IMR-90 (cell line): ENCODE measurements around the gene TTBK2. TPM values are rescaled to one million over a fixed set of nuclear protein-coding genes. Genes with fewer than 3 reads are reported as not detected.

Source experiments
- ATAC-seq: fragments of 200-7000 bp; cut with Tn5 transposase; 2 replicates; pipeline ENCODE4 v1.9.1; 2020; ENCODE audit warnings: low read depth, mild to moderate bottlenecking, moderate library complexity
- BruUV-seq: library from RNA; stranded (reverse); fragments of 400-500 nt; replicated peaks from 2 replicates; lab custom pipeline; 2021; lab: Mats Ljungman, UMichigan
- CTCF ChIA-PET: fragments of 300-600 bp; formaldehyde crosslinking; extraction: SDS; loops from one replicate; lab custom pipeline; 2021; ENCODE audit warnings: antibody characterized with exemption; lab: Yijun Ruan, JAX
- POLR2A ChIA-PET: fragments of 300-600 bp; sonication (Branson Sonifier 250); formaldehyde crosslinking; loops from one replicate; lab custom pipeline; 2022; ENCODE audit warnings: antibody characterized with exemption; ENCODE audit not compliant: unreplicated experiment; lab: Charles Lee
- DNase-seq: peaks from one replicate; pipeline ENCODE4 v3.0.0; 2013
- H2AFZ ChIP-seq: replicated peaks from 2 replicates; pipeline ENCODE3; 2013; ENCODE audit warnings: low read length, mild to moderate bottlenecking; ENCODE audit not compliant: poor library complexity
- H2AK5ac ChIP-seq: 2 replicates; pipeline ENCODE4 v1.6.1; 2013; ENCODE audit warnings: low read depth, low read length, inconsistent platforms
- H2AK9ac ChIP-seq: replicated peaks from 2 replicates; pipeline ENCODE3; 2013; ENCODE audit warnings: mild to moderate bottlenecking, low read depth, low read length, moderate library complexity; ENCODE audit not compliant: poor library complexity
- H2BK120ac ChIP-seq: 2 replicates; pipeline ENCODE4 v1.6.1; 2013; ENCODE audit warnings: low read depth, low read length, inconsistent platforms
- H2BK15ac ChIP-seq: 3 replicates; pipeline ENCODE4 v1.6.1; 2013; ENCODE audit warnings: low read depth, low read length, inconsistent platforms
- H2BK20ac ChIP-seq: 2 replicates; pipeline ENCODE4 v1.6.1; 2013; ENCODE audit warnings: low read depth, mild to moderate bottlenecking, inconsistent platforms, low read length, moderate library complexity
- H2BK5ac ChIP-seq: 2 replicates; pipeline ENCODE4 v1.6.1; 2013; ENCODE audit warnings: mild to moderate bottlenecking, low read depth, low read length, inconsistent platforms; ENCODE audit not compliant: poor library complexity, severe bottlenecking
- H3K14ac ChIP-seq: replicated peaks from 2 replicates; pipeline ENCODE4 v1.6.1; 2013; ENCODE audit warnings: low read depth, low read length, inconsistent platforms
- H3K18ac ChIP-seq: 2 replicates; pipeline ENCODE4 v1.6.1; 2013; ENCODE audit warnings: low read depth, low read length, control low read depth
- H3K23ac ChIP-seq: 2 replicates; pipeline ENCODE4 v1.6.1; 2013; ENCODE audit warnings: low read depth, low read length, inconsistent platforms
- H3K27ac ChIP-seq: 2 replicates; pipeline ENCODE4 v1.5.1; 2013; ENCODE audit warnings: mild to moderate bottlenecking, control low read depth, low read length; ENCODE audit not compliant: insufficient read depth
- H3K27me3 ChIP-seq: 2 replicates; pipeline ENCODE4 v1.6.1; 2013; ENCODE audit warnings: low read length; ENCODE audit not compliant: control insufficient read depth, insufficient read depth
- H3K36me3 ChIP-seq: 2 replicates; pipeline ENCODE4 v1.6.1; 2013; ENCODE audit warnings: low read length, mixed read lengths; ENCODE audit not compliant: control insufficient read depth, insufficient read depth
- H3K4ac ChIP-seq: 2 replicates; pipeline ENCODE4 v1.6.1; 2013; ENCODE audit warnings: low read depth, low read length, inconsistent platforms
- H3K4me1 ChIP-seq: 2 replicates; pipeline ENCODE4 v1.6.1; 2013; ENCODE audit warnings: low read length, mixed read lengths; ENCODE audit not compliant: control insufficient read depth, insufficient read depth
- H3K4me2 ChIP-seq: 2 replicates; pipeline ENCODE4 v1.6.1; 2013; ENCODE audit warnings: low read depth, mild to moderate bottlenecking, control low read depth, low read length, moderate library complexity
- H3K4me3 ChIP-seq: 2 replicates; pipeline ENCODE4 v1.5.1; 2013; ENCODE audit warnings: low read depth, mild to moderate bottlenecking, control low read depth, low read length, moderate library complexity; ENCODE audit not compliant: insufficient read depth
- H3K56ac ChIP-seq: 2 replicates; pipeline ENCODE4 v1.6.1; 2013; ENCODE audit warnings: low read length, inconsistent platforms; ENCODE audit not compliant: insufficient read depth; ENCODE audit errors: extremely low read depth
- H3K79me1 ChIP-seq, 2 experiments: 2 replicates each; pipeline ENCODE4 v1.6.1; 2013; ENCODE audit warnings: low read length in 2 of 2, inconsistent platforms in 1 of 2, low read depth in 1 of 2
- H3K9ac ChIP-seq: 2 replicates; pipeline ENCODE4 v1.6.1; 2013; ENCODE audit warnings: low read depth, low read length, control low read depth
- H3K9me1 ChIP-seq: 2 replicates; pipeline ENCODE4 v1.6.1; 2013; ENCODE audit warnings: low read length, inconsistent platforms; ENCODE audit not compliant: insufficient read depth
- H3K9me3 ChIP-seq: 2 replicates; pipeline ENCODE4 v1.6.1; 2013; ENCODE audit warnings: low read length; ENCODE audit not compliant: control insufficient read depth, insufficient read depth
- H4K20me1 ChIP-seq: 2 replicates; pipeline ENCODE4 v1.6.1; 2013; ENCODE audit warnings: low read length, inconsistent platforms; ENCODE audit not compliant: insufficient read depth
- H4K5ac ChIP-seq: 2 replicates; pipeline ENCODE4 v1.6.1; 2013; ENCODE audit warnings: mild to moderate bottlenecking, low read depth, low read length, control low read depth
- H4K8ac ChIP-seq, 2 experiments: 2 replicates each; pipeline ENCODE4 v1.6.1; 2013; ENCODE audit warnings: low read depth in 2 of 2, low read length in 2 of 2, control low read depth in 1 of 2, inconsistent platforms in 1 of 2
- H4K91ac ChIP-seq: 2 replicates; pipeline ENCODE4 v1.6.1; 2013; ENCODE audit warnings: low read depth, low read length, inconsistent platforms; ENCODE audit not compliant: insufficient read depth
- BHLHE40 ChIP-seq: fragments of 150-350 bp; IDR thresholded peaks from 2 replicates; pipeline ENCODE4 v1.6.1; 2016; ENCODE audit warnings: mild to moderate bottlenecking, low read depth, low read length
- CEBPB ChIP-seq: IDR thresholded peaks from 2 replicates; pipeline ENCODE4 v1.6.1; 2012; ENCODE audit warnings: low read depth, low read length, improper control_type of control experiment
- FOS ChIP-seq: fragments of 150-350 bp; IDR thresholded peaks from 2 replicates; pipeline ENCODE4 v1.6.1; 2016; ENCODE audit warnings: low read depth, low read length
- NFE2L2 ChIP-seq: fragments of 150-350 bp; IDR thresholded peaks from 2 replicates; pipeline ENCODE4 v1.6.1; 2016; ENCODE audit warnings: low read depth, mild to moderate bottlenecking, low read length
- RFX5 ChIP-seq: IDR thresholded peaks from 2 replicates; pipeline ENCODE4 v1.8.0; 2012; ENCODE audit warnings: low read depth, mild to moderate bottlenecking, low read length, moderate library complexity
- WGBS, 2 experiments: methylation state at CpG; one replicate each; pipeline versions ENCODE4 v1.1.5 to v1.1.7; 2013; ENCODE audit warnings: missing lambda C conversion rate in 2 of 2; ENCODE audit not compliant: insufficient read length in 1 of 2; ENCODE audit errors: extremely low coverage in 2 of 2; 5-methylcytosine and 5-hydroxymethylcytosine counted together
- dilution Hi-C: fragments of 300-500 bp; cut with HindIII; formaldehyde crosslinking; loops from one replicate; pipeline ENCODE4 v1.14.3; 2018; ENCODE audit warnings: low sequenced_read_pairs; ENCODE audit not compliant: unreplicated experiment
- in situ Hi-C: fragments of 300-500 bp; cut with MboI; formaldehyde crosslinking; loops from 3 replicates; pipeline ENCODE4 v1.14.3; 2019; ENCODE audit warnings: low sequenced_read_pairs, inconsistent platforms, mixed read lengths
- intact Hi-C: fragments of 100-400 bp; cut with micrococcal nuclease; formaldehyde crosslinking; loops from 2 replicates; pipeline ENCODE4 v1.10.0; 2022
- polyA plus RNA-seq, 3 experiments: library from polyadenylated mRNA; depleted of rRNA; stranded (reverse); fragments of >200 nt; gene quantifications; 2 replicates each; pipeline ENCODE4 v1.2.3, GENCODE V29; 2012; ENCODE audit warnings: low replicate concordance in 1 of 3
- total RNA-seq: library from RNA; depleted of rRNA; stranded (reverse); fragments of >200 nt; gene quantifications from 2 replicates; pipeline ENCODE4 v1.2.3, GENCODE V29; 2012
- TF ChIP-seq, protein P1 (sequence below): fragments of 150-350 bp; IDR thresholded peaks from 2 replicates; pipeline ENCODE4 v1.6.1; 2017; ENCODE audit warnings: mild to moderate bottlenecking, antibody characterized with exemption, low read length, low read depth

Gene TTBK2
- total and polyA plus RNA-seq, 2 of the 4 experiments (the other 2 are of a cell fraction), result 2.4 to 3.2 TPM

DNA sequence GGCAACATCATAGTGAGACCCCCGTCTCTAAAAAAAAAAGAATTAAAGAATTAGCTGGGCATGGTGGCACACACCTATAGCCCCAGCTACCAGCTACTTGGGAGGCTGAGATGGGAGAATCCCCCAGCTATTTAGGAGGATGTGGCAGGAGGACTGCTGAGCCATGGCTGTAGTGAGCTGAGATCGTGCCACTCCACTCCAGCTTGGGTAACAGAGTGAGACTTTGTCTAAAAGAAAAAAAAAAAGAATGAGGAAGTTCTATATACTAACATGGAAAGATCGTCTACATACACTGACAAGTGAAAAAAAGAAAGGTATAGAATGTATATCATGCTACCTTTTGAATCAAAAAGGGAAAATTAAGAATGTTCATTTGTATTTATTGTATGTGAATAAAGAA lies 99.8 kb downstream of the TTBK2 start:
- H4K20me1 ChIP-seq, result no peaks in the 10 kb centered on the region
- no peak overlapping the region for H2BK20ac ChIP-seq
- no peak overlapping the region for H3K4me3 ChIP-seq
- no peak overlapping the region for H3K18ac ChIP-seq
- H2BK15ac ChIP-seq, result no peak overlapping the region
- no peak overlapping the region for H3K23ac ChIP-seq
- H3K14ac ChIP-seq, result no peak overlapping the region
- no peak overlapping the region for H2AFZ ChIP-seq
- H3K79me1 ChIP-seq, result no peaks in the 10 kb centered on the region
- CTCF ChIA-PET, result interaction anchor here (1.1 kb wide), 1 partner anchor 15 kb away, joined by 3 read pairs; no protein-coding TSS in a partner anchor
- no peaks in the 10 kb centered on the region for H3K27me3 ChIP-seq
- H3K36me3 ChIP-seq, result peaks cover 1% of the 10 kb centered on the region; the same call in 1 of the 2 replicates
- no peak overlapping the region for H3K4me2 ChIP-seq
- no peak overlapping the region for H3K56ac ChIP-seq
- H2BK5ac ChIP-seq, result no peak overlapping the region
- dilution Hi-C loops (no loop called here), in situ Hi-C loops (no loop called here), intact Hi-C loops (no loop called here)
- H3K27ac ChIP-seq, result no peak overlapping the region
- DNase-seq, result no peak
- no peak overlapping the region for H2AK5ac ChIP-seq
- no peak overlapping the region for H4K8ac ChIP-seq
- H3K4me1 ChIP-seq, result no peaks in the 10 kb centered on the region
- H4K5ac ChIP-seq, result no peak overlapping the region
- no peak for ATAC-seq
- no peak for TF ChIP-seq NFE2L2
- TF ChIP-seq BHLHE40, result no peak
- TF ChIP-seq, protein P1, sequence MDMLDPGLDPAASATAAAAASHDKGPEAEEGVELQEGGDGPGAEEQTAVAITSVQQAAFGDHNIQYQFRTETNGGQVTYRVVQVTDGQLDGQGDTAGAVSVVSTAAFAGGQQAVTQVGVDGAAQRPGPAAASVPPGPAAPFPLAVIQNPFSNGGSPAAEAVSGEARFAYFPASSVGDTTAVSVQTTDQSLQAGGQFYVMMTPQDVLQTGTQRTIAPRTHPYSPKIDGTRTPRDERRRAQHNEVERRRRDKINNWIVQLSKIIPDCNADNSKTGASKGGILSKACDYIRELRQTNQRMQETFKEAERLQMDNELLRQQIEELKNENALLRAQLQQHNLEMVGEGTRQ, result no peak
- no peak for TF ChIP-seq RFX5
- no peak for TF ChIP-seq CEBPB
- no peak for TF ChIP-seq FOS
- H2BK120ac ChIP-seq, result no peak overlapping the region
- no CpG with 5 or more reads among the region's 3 CpGs for WGBS, 2 experiments
- H3K9me1 ChIP-seq, result 0 out of 2 replicates have a peak, but pooled peaks cover 3% of the 10 kb centered on the region
- H4K91ac ChIP-seq, result no peak overlapping the region
- H3K9me3 ChIP-seq, result no peaks in the 10 kb centered on the region
- no peak overlapping the region for H3K4ac ChIP-seq
- H3K9ac ChIP-seq, result no peak overlapping the region
- POLR2A ChIA-PET, result no interaction called here
- H2AK9ac ChIP-seq, result no peak overlapping the region
- no TSS peak for BruUV-seq
